Measurements from ENCODE around the gene ZNF559.
A peak's percentile ranks its signal among the peaks of the same experiment; 100 is the strongest.
"Not testable (repeated sequence)": the region's sequence is repeated elsewhere in the genome, so short reads cannot be mapped to it uniquely, and the experiment has no call there.

Gene ZNF559

DNA sequence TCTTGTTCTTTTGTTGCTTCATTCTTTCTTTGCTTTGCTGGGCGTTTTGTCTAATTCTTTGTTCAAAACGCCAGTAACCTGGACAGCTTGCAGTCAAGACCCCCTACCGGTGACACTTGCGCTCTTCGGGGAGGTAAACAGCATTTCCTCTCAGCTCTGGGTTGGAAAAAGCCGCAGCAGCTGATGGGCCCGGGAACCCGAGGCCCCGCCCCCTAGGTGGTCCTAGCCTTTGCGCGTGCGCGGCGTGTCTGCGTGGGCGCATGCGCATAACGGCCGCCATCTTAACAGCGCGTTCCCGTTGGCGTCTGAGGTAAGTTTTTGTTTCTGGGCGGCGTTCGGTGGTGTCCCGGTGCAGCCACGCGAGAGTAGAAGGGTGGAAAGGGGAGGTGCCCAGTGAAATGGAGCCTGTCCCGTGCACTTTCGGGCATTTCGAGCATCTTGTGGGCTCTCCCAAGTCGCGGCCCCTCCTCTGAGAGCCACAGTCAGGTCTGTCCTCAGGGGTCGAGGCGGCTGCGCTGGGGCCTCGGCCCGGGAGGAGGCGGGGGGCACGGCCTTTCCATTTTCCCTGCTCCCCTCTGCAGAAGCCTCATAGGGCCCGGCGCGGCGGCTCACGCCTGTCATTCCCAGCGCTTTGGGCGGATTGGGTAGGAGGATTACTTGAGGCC is at the start of gene ZNF559:
Gene ZNF559, plus strand, starts transcription at position 261 of the 665 bp plus-strand sequence. CDS start 14,371 bp downstream, outside the sequence.
- peak; percentile 95 for DNase-seq (ENCODE audit: low read depth, low spot score)

DNA sequence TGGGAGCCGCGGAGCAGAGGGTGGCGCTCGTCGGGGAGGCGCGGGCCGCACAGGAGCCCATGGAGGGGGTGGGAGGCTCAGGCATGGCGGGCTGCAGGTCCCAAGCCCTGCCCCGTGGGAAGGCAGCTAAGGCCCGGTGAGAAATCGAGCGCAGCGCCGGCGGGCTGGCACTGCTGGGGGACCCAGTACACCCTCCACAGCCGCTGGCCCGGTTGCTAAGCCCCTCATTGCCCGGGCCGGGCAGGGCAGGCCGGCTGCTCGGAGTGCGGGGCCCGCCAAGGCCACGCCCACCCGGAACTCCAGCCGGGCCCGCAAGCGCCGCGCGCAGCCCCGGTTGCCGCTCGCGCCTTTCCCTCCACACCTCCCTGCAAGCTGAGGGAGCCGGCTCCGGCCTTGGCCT is 40.5 kb upstream of the ZNF559 start:
- not testable (repeated sequence) for DNase-seq (ENCODE audit: low read depth, low spot score)

DNA sequence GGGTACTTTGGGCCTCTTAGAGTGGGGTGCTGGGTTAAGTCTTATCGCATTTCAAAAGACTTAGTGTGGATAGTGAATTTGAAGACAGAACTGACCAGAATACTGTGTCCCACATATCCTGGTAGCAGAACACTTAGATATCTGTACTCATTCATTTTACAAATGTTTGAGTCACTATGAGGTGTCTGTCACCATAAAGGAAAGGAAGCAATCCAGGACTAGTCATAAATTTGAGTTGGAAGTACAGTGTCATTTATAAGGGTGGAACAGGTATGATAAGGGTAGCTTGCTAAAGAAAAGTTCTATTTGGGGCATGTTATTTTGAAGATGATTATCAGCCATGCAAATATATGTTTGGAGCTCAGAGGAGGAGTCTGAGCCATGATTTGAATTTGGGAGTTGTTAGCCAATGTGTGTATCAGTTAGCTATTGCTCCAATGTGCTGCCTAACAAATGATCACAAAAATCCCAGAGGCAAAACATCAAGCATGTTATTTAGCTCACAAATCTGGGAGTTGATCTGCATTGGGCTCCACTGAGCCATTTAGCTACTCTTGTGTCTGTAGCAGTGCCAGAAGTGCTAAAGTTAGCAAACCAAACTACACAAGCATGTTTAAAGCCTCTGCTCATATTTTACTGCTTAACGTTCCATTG is 34.6 kb upstream of the ZNF559 start:
- no peak for DNase-seq (ENCODE audit: low read depth, low spot score)

DNA sequence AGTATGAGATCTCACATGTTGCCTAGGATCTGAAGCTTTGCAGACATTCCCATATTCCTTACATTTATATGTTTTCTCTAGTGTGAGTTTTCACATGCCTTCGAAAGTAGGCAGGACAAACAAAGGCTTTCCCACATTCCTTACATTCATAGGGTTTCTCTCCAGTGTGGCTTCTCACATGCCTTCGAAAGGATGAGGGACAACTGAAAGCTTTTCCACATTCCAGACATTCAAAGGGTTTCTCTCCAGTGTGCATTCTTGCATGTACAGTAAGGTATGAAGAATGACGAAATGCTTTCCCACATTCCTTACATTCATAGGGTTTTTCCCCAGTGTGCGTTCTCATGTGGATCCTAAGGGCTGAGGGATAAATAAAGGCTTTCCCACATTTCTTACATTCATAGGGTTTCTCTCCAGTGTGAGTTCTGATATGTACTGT is 28.5 kb upstream of the ZNF559 start:
- DNase-seq (ENCODE audit: low read depth, low spot score): no peak

GRCh38 chr19:9296336-9296735 is 27.6 kb upstream of the ZNF559 start:
- no peak for DNase-seq (ENCODE audit: low read depth, low spot score)

DNA sequence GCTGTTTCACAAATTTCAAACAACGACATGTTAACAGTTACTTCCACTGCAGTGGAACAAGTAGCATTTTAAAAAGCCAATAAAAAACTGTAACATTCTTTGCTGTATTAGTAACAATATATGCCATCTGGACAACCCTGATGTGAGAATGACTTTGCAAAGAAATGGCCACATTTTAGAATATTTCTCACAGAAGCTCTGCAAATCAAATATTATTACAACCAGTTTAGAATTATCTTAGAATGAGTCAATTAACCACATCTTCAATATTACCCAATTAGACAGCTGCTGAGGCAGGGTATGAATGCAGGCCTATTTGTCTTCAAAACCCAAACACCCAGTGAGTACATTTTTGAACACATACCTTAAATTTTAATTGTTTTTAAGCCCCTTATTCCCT is 17.5 kb upstream of the ZNF559 start:
- DNase-seq (ENCODE audit: low read depth, low spot score): no peak

DNA sequence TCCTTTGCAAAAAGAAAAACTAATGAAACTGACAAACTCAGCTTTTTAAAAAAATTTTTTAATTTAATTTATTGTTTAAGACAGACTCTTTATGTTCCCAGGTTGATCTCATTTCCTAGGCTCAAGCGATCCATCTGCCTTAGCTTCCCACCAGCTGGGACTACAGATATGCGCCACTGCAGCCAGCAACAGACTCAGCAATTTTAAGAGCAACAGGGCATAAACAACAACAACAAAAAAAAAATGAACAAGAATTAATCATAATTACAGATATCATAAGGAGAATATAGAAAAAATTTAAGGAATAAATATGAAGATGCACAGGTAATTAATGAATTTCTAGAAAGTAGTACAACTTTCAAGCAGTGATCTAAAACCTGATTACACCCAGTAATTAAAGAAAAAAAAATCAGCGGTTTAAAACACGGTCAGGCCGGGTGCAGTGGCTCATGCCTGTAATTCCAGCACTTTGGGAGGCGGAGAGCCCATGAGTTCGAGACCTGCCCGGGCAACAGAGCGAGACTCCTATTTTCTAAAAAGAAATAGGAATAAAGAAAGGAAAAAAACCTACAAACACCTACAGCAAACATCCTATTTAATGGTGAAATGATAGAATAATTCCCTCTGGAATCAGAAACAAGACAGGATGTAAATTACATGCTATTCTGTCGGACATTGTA is 15.7 kb upstream of the ZNF559 start:
- no peak for DNase-seq (ENCODE audit: low read depth, low spot score)

DNA sequence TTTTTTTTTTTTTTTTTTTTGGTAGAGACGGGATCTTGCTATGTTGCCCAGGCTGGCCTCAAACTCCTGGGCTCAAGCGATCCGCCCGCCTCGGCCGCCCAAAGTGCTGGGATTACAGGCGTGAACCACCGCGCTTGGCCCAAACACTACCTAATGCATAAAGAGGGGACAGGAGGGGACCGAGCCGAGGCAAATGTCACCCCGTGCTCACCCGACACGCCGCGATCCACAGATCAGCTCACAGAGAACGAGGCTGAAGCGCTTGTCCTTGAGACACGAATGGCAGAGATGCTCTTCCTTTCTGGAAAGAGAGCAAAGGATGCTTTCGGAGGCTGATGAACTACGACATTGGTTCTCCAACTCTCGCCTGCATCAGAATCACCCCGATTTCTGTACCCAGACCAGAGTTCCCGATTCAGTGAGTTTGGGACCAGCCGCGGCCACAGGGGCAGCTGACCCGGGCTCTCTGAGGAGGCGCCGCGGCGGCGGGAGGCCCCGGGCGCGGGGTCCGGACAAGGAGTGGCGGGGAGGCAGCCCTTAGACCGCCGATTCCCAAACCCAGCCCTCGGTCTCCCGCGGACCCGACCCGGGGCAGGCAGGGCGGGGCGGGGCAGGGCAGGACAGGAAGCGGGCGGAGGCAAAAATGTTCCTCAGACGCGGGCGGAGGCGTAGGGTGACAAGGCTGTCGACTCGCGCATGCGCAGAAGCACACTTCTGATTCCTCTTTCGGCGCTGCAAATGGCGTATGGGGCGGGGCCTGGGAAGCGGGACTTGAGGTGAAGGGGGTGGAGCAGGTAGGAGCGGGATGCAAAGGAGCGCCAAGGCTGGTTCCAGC is 14.6 kb upstream of the ZNF559 start, which contains the start of gene ZNF699:
Gene ZNF699, minus strand, starts transcription at position 700 of the 835 bp plus-strand sequence. CDS start 4,719 bp downstream, outside the sequence.
- peak; percentile 92 for DNase-seq (ENCODE audit: low read depth, low spot score)

DNA sequence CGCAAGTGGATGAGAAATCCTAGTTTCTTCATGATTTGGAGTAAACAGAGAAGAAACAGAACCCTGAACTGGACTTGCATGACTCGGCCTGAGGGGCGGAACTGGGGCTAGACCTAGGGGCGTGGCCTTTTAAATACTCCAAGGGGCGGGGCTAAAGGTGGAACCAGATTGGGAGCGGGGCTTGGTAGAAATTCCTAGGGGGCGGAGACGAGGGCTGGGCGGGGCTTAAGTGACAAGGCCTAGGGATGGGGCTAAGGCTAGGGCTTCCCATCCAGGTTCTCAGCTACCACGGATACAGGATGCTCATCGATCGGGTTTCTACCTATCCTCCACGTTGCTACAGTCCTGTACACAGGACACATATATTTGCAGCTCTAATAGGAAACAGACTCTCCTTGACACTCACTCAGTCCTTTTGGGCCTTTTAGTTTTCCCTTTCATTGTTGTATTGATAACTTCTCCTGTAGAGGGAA is 14.0 kb upstream of the ZNF559 start:
- no peak for DNase-seq (ENCODE audit: low read depth, low spot score)

DNA sequence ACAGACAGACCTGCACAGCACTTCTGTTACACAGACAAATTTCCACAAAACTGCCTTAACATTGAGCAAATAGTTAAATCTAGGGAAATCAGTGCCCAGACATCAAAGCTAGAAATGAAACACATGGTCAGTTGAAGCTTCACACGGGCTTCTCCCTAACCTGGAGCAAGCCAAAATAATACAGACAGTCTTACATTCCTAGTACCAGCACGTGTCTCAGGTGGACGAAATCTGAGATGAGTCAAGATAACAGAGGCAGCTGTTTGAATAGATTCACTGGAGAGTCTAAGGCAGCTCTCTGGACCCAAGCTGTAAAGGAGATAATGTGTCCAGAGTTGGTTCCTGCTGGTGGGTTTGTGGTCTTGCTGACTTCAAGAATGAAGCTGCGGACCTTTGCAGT is 10.2 kb upstream of the ZNF559 start:
- DNase-seq (ENCODE audit: low read depth, low spot score): no peak

- DNase-seq (ENCODE audit: low read depth, low spot score): no peak
Measured at GRCh38 chr19:9321338-9321737, 2.6 kb upstream of the ZNF559 start.

- not testable (repeated sequence) for DNase-seq (ENCODE audit: low read depth, low spot score)
Measured at GRCh38 chr19:9321756-9322155, 2.2 kb upstream of the ZNF559 start.

DNA sequence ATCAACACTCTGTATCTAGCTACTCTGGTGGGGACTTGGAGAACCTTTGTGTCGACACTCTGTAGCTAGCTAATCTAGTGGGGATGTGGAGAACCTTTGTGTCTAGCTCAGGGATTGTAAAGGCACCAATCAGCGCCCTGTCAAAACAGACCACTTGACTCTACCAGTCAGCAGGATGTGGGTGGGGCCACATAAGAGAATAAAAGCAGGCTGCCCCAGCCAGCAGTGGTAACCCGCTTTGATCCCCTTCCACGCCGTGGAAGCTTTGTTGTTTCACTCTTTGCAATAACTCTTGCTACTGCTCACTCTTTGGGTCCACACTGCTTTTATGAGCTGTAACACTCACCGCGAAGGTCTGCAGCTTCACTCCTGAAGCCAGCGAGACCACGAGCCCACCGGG is 1.8 kb upstream of the ZNF559 start:
- DNase-seq (ENCODE audit: low read depth, low spot score): not testable (repeated sequence)

DNA sequence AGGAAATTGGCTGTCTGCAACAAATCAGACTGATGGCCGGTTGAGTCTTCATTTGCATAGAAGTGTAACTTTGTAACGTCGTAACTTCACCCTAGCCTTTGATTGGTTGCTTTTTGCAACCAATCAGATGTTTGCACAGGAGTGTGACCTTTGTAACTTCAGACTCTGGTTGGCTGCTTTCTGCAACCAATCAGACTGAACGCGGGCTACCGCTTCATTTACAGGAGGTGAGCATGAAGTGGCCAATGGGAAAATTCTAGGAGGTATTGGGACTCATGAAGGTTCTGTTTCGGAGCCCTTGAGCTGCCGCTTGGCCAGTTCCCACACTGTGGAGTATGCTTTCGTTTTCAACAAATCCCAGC is 441 bp upstream of the ZNF559 start:
- no peak for DNase-seq (ENCODE audit: low read depth, low spot score)

- DNase-seq (ENCODE audit: low read depth, low spot score): no peak
Measured at GRCh38 chr19:9324584-9324962, 594 bp downstream of the ZNF559 start.

DNA sequence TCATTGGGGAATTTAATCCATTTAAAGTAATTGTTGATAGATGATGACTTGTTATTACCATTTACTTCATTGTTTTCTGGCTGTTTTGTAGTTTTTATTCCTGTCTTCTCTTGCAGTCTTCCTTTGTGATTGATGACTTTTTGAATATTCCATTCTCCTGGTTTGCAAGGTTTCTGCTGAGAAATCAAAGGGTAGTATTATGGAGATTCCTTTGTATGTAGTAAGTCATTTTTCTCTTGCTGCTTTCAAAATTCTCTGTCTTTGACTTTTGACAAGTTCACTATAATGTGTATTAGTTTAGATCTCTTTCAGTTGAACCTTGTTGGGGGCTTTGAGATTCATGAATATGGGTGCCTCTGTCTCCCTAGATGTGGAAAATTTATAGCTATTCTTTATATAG is 6.0 kb downstream of the ZNF559 start:
- no peak for DNase-seq (ENCODE audit: low read depth, low spot score)

GRCh38 chr19:9342610-9343304 is 18.8 kb downstream of the ZNF559 start:
- DNase-seq (ENCODE audit: low read depth, low spot score): no peak

- DNase-seq (ENCODE audit: low read depth, low spot score): no peak
Measured at GRCh38 chr19:9345005-9345404, 21.0 kb downstream of the ZNF559 start.

DNA sequence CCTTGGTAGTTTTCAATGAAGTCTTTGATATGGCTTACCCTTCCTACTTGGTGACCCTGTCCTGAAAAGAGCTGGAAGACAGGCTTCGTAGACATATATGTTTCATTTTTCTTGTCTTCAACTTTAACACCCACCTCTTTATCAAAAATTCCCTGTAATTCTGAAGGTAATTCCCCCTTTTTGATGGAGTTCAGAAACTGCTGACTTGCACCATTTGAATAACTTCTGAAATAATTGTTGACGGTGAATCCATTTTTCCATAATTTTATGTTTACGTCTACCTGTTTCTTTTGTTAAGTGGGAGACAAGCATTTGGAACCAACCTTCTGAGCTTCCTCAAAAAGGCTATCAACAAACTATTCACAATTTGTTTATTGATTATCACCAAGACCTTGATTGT is 24.3 kb downstream of the ZNF559 start:
- DNase-seq (ENCODE audit: low read depth, low spot score): no peak

GRCh38 chr19:9348671-9349070 is 24.7 kb downstream of the ZNF559 start:
- no peak for DNase-seq (ENCODE audit: low read depth, low spot score)

- DNase-seq (ENCODE audit: low read depth, low spot score): no peak
Measured at GRCh38 chr19:9352505-9352904, 28.5 kb downstream of the ZNF559 start.

Data from brain pericyte (primary cell).